Measurements from ENCODE around the gene PACS1.

Gene PACS1

GRCh38 chr11:66181632-66182315 is 111.7 kb downstream of the PACS1 start:
- Histone ChIP-seq H4K20me1 (ENCODE audit: insufficient read depth, low read length) (no peaks in the 10 kb centered on the region), H3K27ac (ENCODE audit: low read length) (no peak overlapping the region), H3K79me2 (ENCODE audit: low read length) (no peaks in the 10 kb centered on the region), H3K36me3 (replicated peaks; ENCODE audit: low read depth, low read length) (no peaks in the 10 kb centered on the region), H3K9me3 (ENCODE audit: insufficient read depth, low read length) (no peaks in the 10 kb centered on the region), H3K4me1 (ENCODE audit: low read length) (no peaks in the 10 kb centered on the region), H3K9ac (ENCODE audit: low read length) (no peak overlapping the region), H3K4me3 (ENCODE audit: low read length) (no peak overlapping the region), H2AFZ (ENCODE audit: low read depth, low read length) (no peak overlapping the region), H3K4me2 (ENCODE audit: low read length) (no peak overlapping the region), H3K27me3 (ENCODE audit: low read depth, low read length) (no peaks in the 10 kb centered on the region)
- TF ChIP-seq CTCF (IDR thresholded peaks at IDR 0.05; ENCODE audit: low read depth, low read length) (no peak), EZH2phosphoT487 (IDR thresholded peaks at IDR 0.05; ENCODE audit: low read depth) (no peak)

DNA sequence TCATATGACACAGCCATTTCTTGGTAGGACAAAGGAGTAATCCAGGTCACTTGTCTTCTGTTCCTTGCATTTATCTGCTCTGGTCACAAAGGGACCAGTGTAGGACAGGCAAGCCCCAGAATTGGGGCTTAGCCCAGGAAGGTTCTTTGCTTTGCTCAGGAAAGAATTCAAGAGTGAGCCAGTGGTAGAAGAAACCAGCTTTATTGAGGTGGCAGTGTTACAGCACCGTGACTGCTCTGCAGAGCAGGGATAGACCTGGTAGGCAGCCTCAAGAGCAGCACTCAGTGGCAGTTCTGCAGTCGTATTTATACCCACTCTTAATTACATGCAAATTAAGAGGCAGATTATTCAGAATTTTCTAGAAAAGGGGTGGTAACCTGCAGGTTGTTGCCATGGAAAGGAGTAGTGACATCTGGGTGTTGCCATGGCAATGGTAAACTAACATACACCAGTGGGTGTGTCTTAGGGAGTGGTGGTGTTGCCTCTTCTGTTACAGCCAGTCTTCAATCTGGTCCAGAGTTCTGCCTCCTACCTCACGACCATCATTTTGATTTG is 113.5 kb downstream of the PACS1 start:
- Histone ChIP-seq H3K36me3 (replicated peaks; ENCODE audit: low read depth, low read length) (no peaks in the 10 kb centered on the region), H2AFZ (ENCODE audit: low read depth, low read length) (no peak overlapping the region), H3K27ac (ENCODE audit: low read length) (no peak overlapping the region), H3K4me2 (ENCODE audit: low read length) (no peak overlapping the region), H3K4me3 (ENCODE audit: low read length) (no peak overlapping the region), H3K4me1 (ENCODE audit: low read length) (no peaks in the 10 kb centered on the region), H3K79me2 (ENCODE audit: low read length) (no peaks in the 10 kb centered on the region), H3K9ac (ENCODE audit: low read length) (no peak overlapping the region), H3K9me3 (ENCODE audit: insufficient read depth, low read length) (no peaks in the 10 kb centered on the region), H4K20me1 (ENCODE audit: insufficient read depth, low read length) (no peaks in the 10 kb centered on the region), H3K27me3 (ENCODE audit: low read depth, low read length) (no peaks in the 10 kb centered on the region)
- TF ChIP-seq CTCF (IDR thresholded peaks at IDR 0.05; ENCODE audit: low read depth, low read length): no peak
- no peak for TF ChIP-seq EZH2phosphoT487 (IDR thresholded peaks at IDR 0.05; ENCODE audit: low read depth)

GRCh38 chr11:66184728-66185127 is 114.7 kb downstream of the PACS1 start:
- Histone ChIP-seq H3K9ac (ENCODE audit: low read length) (no peak overlapping the region), H3K4me1 (ENCODE audit: low read length) (no peaks in the 10 kb centered on the region), H3K4me2 (ENCODE audit: low read length) (no peak overlapping the region), H4K20me1 (ENCODE audit: insufficient read depth, low read length) (no peaks in the 10 kb centered on the region), H3K27ac (ENCODE audit: low read length) (no peak overlapping the region), H2AFZ (ENCODE audit: low read depth, low read length) (no peak overlapping the region), H3K9me3 (ENCODE audit: insufficient read depth, low read length) (no peaks in the 10 kb centered on the region), H3K36me3 (replicated peaks; ENCODE audit: low read depth, low read length) (no peaks in the 10 kb centered on the region), H3K79me2 (ENCODE audit: low read length) (no peaks in the 10 kb centered on the region), H3K4me3 (ENCODE audit: low read length) (no peak overlapping the region), H3K27me3 (ENCODE audit: low read depth, low read length) (no peaks in the 10 kb centered on the region)
- TF ChIP-seq CTCF (IDR thresholded peaks at IDR 0.05; ENCODE audit: low read depth, low read length) (no peak), EZH2phosphoT487 (IDR thresholded peaks at IDR 0.05; ENCODE audit: low read depth) (no peak)

DNA sequence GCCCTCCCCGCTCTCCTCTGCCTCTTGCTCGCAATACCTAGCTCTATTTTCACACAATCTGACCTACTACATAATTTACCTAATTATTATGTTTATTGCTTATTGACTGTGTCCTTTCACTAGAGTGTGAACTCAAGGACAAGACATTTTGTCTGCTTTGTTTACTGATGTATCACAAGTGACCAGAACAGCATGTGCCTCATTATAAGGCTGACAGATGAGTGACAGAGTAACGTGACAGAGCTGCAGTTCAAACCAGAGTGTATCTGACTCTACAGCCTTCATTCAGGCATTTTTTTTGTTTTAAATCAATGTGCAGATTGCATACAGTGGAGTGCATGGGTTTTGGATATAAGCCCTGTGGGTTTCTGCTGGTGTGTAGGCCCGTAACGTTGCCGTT is 116.4 kb downstream of the PACS1 start:
- H3K9ac ChIP-seq (ENCODE audit: low read length): no peak overlapping the region
- TF ChIP-seq CTCF (IDR thresholded peaks at IDR 0.05; ENCODE audit: low read depth, low read length) (no peak), EZH2phosphoT487 (IDR thresholded peaks at IDR 0.05; ENCODE audit: low read depth) (no peak)
- H3K9me3 ChIP-seq (ENCODE audit: insufficient read depth, low read length): no peaks in the 10 kb centered on the region
- no peaks in the 10 kb centered on the region for H3K27me3 ChIP-seq (ENCODE audit: low read depth, low read length)
- no peak overlapping the region for H2AFZ ChIP-seq (ENCODE audit: low read depth, low read length)
- H3K4me2 ChIP-seq (ENCODE audit: low read length): no peak overlapping the region
- no peaks in the 10 kb centered on the region for H4K20me1 ChIP-seq (ENCODE audit: insufficient read depth, low read length)
- no peak overlapping the region for H3K27ac ChIP-seq (ENCODE audit: low read length)
- no peaks in the 10 kb centered on the region for H3K79me2 ChIP-seq (ENCODE audit: low read length)
- H3K36me3 ChIP-seq (replicated peaks; ENCODE audit: low read depth, low read length): no peaks in the 10 kb centered on the region
- H3K4me1 ChIP-seq (ENCODE audit: low read length): no peaks in the 10 kb centered on the region
- no peak overlapping the region for H3K4me3 ChIP-seq (ENCODE audit: low read length)
